BJ (cell line): Measurements from ENCODE around the gene COX19. TPM values are rescaled to one million over a fixed set of nuclear protein-coding genes. Genes with fewer than 3 reads are reported as not detected.
"Not testable (repeated sequence)": the region's sequence is repeated elsewhere in the genome, so short reads cannot be mapped to it uniquely, and the experiment has no call there.

ENCODE experiments used
- CTCF ChIA-PET: fragments of 350-600 bp; formaldehyde crosslinking; extraction: SDS; loops from one replicate; lab custom pipeline; 2021; ENCODE audit warnings: antibody characterized with exemption, inconsistent platforms; lab: Yijun Ruan, JAX
- POLR2A ChIA-PET: fragments of 300-600 bp; sonication (Branson Sonifier 250); formaldehyde crosslinking; extraction: SDS; loops from one replicate; lab custom pipeline; 2021; ENCODE audit warnings: antibody characterized with exemption; lab: Charles Lee
- DNase-seq: peaks from one replicate; pipeline ENCODE4 v3.0.0-alpha.2; 2011; ENCODE audit warnings: low read depth
- H3K27me3 ChIP-seq: 2 replicates; pipeline ENCODE4 v1.6.0; 2011; ENCODE audit warnings: low read length; ENCODE audit not compliant: control insufficient read depth, insufficient read depth
- H3K36me3 ChIP-seq: 2 replicates; pipeline ENCODE4 v1.5.1; 2011; ENCODE audit warnings: low read length; ENCODE audit not compliant: control insufficient read depth, insufficient read depth
- H3K4me3 ChIP-seq: 2 replicates; pipeline ENCODE4 v1.5.1; 2011; ENCODE audit warnings: low read depth, mild to moderate bottlenecking, control low read depth, low read length
- CTCF ChIP-seq: IDR thresholded peaks from 2 replicates; pipeline ENCODE4 v1.5.1; 2011; ENCODE audit warnings: low read depth, mild to moderate bottlenecking, control low read depth, inconsistent platforms, low read length, moderate library complexity; ENCODE audit not compliant: insufficient read depth
- polyA plus RNA-seq: library from polyadenylated mRNA; depleted of rRNA; stranded (reverse); fragments of >200 nt; gene quantifications from 2 replicates; pipeline ENCODE4 v1.2.3, GENCODE V29; 2011

Gene COX19
- polyA plus RNA-seq, 1 experiment, result 5.6 TPM

- no peak for DNase-seq
- H3K36me3 ChIP-seq, result peaks cover 9% of the 10 kb centered on the region
- POLR2A ChIA-PET, result no interaction called here
- TF ChIP-seq CTCF, result no peak
- H3K4me3 ChIP-seq, result no peak overlapping the region
- H3K27me3 ChIP-seq, result peaks cover 2% of the 10 kb centered on the region
- CTCF ChIA-PET, result no interaction called here
These were observed 11.9 kb downstream of the COX19 start for GRCh38 chr7:963236-964078.

GRCh38 chr7:962401-963081 is 12.8 kb downstream of the COX19 start:
- peaks cover 5% of the 10 kb centered on the region for H3K27me3 ChIP-seq
- no peak for TF ChIP-seq CTCF
- ChIA-PET POLR2A (no interaction called here), CTCF (interaction anchor here (0.7 kb wide), 1 partner anchor 241 kb away, joined by 3 read pairs; no protein-coding TSS in a partner anchor)
- H3K4me3 ChIP-seq, result no peak overlapping the region
- DNase-seq, result no peak
- peaks cover 4% of the 10 kb centered on the region for H3K36me3 ChIP-seq

GRCh38 chr7:961546-962400 is 13.6 kb downstream of the COX19 start:
- CTCF ChIA-PET, result interaction anchor here (0.7 kb wide), 1 partner anchor 241 kb away, joined by 3 read pairs; no protein-coding TSS in a partner anchor
- POLR2A ChIA-PET, result no interaction called here
- Histone ChIP-seq H3K27me3 (peaks cover 6% of the 10 kb centered on the region), H3K4me3 (no peak overlapping the region), H3K36me3 (no peaks in the 10 kb centered on the region)
- no peak for DNase-seq
- no peak for TF ChIP-seq CTCF

- H3K27me3 ChIP-seq, POLR2A ChIA-PET, DNase-seq, H3K36me3 ChIP-seq, CTCF ChIA-PET, H3K4me3 ChIP-seq: not testable (repeated sequence)
These were observed 14.4 kb downstream of the COX19 start for GRCh38 chr7:960972-961371.

- no peak overlapping the region for H3K4me3 ChIP-seq
- peaks cover 10% of the 10 kb centered on the region for H3K27me3 ChIP-seq
- ChIA-PET POLR2A (no interaction called here), CTCF (no interaction called here)
- no peaks in the 10 kb centered on the region for H3K36me3 ChIP-seq
- no peak for TF ChIP-seq CTCF
- no peak for DNase-seq
These were observed 15.0 kb downstream of the COX19 start for GRCh38 chr7:960269-960871.

GRCh38 chr7:959740-960139 is 15.6 kb downstream of the COX19 start:
- H3K36me3 ChIP-seq, H3K4me3 ChIP-seq, CTCF ChIA-PET, DNase-seq, POLR2A ChIA-PET: not testable (repeated sequence)
- peaks cover 11% of the 10 kb centered on the region for H3K27me3 ChIP-seq
